ENCODE measurements around the gene LAMC2. TPM values are rescaled to one million over a fixed set of nuclear protein-coding genes. Genes with fewer than 3 reads are reported as not detected.

LAMC2 gene
- total and polyA plus RNA-seq, 2 of the 8 experiments (the other 6 are each of a cell fraction or from before 2014, with no cell fraction given) = 4.6 to 12.9 TPM

DNA sequence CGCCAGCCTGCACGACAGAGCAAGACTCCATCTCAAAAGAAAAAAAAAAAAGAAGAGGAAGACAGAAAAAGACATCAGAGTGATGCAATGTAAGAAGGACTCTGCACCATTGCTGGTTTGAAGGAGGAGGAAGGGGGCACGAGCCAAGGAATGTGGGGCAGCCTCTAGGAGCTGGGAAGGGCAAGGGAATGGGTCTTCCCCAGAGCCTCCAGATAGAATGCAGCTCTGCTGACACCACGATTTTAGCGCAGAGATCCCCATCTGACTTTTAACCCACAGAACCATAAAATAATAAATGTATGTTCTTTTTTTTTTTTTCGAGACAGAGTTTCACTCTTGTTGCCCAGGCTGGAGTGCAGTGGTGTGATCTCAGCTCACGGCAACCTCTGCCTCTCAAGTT lies 33.9 kb upstream of the LAMC2 start (continued):
- TF ChIP-seq, protein P1, sequence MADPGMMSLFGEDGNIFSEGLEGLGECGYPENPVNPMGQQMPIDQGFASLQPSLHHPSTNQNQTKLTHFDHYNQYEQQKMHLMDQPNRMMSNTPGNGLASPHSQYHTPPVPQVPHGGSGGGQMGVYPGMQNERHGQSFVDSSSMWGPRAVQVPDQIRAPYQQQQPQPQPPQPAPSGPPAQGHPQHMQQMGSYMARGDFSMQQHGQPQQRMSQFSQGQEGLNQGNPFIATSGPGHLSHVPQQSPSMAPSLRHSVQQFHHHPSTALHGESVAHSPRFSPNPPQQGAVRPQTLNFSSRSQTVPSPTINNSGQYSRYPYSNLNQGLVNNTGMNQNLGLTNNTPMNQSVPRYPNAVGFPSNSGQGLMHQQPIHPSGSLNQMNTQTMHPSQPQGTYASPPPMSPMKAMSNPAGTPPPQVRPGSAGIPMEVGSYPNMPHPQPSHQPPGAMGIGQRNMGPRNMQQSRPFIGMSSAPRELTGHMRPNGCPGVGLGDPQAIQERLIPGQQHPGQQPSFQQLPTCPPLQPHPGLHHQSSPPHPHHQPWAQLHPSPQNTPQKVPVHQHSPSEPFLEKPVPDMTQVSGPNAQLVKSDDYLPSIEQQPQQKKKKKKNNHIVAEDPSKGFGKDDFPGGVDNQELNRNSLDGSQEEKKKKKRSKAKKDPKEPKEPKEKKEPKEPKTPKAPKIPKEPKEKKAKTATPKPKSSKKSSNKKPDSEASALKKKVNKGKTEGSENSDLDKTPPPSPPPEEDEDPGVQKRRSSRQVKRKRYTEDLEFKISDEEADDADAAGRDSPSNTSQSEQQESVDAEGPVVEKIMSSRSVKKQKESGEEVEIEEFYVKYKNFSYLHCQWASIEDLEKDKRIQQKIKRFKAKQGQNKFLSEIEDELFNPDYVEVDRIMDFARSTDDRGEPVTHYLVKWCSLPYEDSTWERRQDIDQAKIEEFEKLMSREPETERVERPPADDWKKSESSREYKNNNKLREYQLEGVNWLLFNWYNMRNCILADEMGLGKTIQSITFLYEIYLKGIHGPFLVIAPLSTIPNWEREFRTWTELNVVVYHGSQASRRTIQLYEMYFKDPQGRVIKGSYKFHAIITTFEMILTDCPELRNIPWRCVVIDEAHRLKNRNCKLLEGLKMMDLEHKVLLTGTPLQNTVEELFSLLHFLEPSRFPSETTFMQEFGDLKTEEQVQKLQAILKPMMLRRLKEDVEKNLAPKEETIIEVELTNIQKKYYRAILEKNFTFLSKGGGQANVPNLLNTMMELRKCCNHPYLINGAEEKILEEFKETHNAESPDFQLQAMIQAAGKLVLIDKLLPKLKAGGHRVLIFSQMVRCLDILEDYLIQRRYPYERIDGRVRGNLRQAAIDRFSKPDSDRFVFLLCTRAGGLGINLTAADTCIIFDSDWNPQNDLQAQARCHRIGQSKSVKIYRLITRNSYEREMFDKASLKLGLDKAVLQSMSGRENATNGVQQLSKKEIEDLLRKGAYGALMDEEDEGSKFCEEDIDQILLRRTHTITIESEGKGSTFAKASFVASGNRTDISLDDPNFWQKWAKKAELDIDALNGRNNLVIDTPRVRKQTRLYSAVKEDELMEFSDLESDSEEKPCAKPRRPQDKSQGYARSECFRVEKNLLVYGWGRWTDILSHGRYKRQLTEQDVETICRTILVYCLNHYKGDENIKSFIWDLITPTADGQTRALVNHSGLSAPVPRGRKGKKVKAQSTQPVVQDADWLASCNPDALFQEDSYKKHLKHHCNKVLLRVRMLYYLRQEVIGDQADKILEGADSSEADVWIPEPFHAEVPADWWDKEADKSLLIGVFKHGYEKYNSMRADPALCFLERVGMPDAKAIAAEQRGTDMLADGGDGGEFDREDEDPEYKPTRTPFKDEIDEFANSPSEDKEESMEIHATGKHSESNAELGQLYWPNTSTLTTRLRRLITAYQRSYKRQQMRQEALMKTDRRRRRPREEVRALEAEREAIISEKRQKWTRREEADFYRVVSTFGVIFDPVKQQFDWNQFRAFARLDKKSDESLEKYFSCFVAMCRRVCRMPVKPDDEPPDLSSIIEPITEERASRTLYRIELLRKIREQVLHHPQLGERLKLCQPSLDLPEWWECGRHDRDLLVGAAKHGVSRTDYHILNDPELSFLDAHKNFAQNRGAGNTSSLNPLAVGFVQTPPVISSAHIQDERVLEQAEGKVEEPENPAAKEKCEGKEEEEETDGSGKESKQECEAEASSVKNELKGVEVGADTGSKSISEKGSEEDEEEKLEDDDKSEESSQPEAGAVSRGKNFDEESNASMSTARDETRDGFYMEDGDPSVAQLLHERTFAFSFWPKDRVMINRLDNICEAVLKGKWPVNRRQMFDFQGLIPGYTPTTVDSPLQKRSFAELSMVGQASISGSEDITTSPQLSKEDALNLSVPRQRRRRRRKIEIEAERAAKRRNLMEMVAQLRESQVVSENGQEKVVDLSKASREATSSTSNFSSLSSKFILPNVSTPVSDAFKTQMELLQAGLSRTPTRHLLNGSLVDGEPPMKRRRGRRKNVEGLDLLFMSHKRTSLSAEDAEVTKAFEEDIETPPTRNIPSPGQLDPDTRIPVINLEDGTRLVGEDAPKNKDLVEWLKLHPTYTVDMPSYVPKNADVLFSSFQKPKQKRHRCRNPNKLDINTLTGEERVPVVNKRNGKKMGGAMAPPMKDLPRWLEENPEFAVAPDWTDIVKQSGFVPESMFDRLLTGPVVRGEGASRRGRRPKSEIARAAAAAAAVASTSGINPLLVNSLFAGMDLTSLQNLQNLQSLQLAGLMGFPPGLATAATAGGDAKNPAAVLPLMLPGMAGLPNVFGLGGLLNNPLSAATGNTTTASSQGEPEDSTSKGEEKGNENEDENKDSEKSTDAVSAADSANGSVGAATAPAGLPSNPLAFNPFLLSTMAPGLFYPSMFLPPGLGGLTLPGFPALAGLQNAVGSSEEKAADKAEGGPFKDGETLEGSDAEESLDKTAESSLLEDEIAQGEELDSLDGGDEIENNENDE (IDR thresholded peaks at IDR 0.05; ENCODE audit: insufficient replicate concordance, low read length) = no peak
- TF ChIP-seq SP4 (IDR thresholded peaks at IDR 0.05; ENCODE audit: low read length) (no peak), SRF (IDR thresholded peaks at IDR 0.05; ENCODE audit: low read depth, low read length) (no peak), SUZ12 (IDR thresholded peaks at IDR 0.05; ENCODE audit: low read length) (no peak), CEBPB (IDR thresholded peaks at IDR 0.05; ENCODE audit: low read depth, low read length) (no peak), RAD21 (IDR thresholded peaks at IDR 0.05 in 1 of 2, conservative IDR thresholded peaks at IDR 0.05 in 1 of 2; ENCODE audit: low read depth in 2 of 2, low read length in 2 of 2) (no peak), EP300 (IDR thresholded peaks at IDR 0.05; ENCODE audit: borderline replicate concordance in 1 of 2, low read depth in 2 of 2, low read length in 2 of 2) (no peak), SIRT6 (IDR thresholded peaks at IDR 0.05; ENCODE audit: low read length) (no peak), JUND (IDR thresholded peaks at IDR 0.05; ENCODE audit: low read length) (no peak), YY1 (IDR thresholded peaks at IDR 0.05; ENCODE audit: low read depth, low read length) (no peak), SIX5 (IDR thresholded peaks at IDR 0.05; ENCODE audit: low read depth, low read length) (no peak)
- TF ChIP-seq, protein P2, sequence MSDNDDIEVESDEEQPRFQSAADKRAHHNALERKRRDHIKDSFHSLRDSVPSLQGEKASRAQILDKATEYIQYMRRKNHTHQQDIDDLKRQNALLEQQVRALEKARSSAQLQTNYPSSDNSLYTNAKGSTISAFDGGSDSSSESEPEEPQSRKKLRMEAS (IDR thresholded peaks at IDR 0.05) = no peak
